RPMI7951 (cell line): ENCODE data around the gene KLK3. TPM values are rescaled to one million over a fixed set of nuclear protein-coding genes. Genes with fewer than 3 reads are reported as not detected.
"Not testable (repeated sequence)": the region's sequence is repeated elsewhere in the genome, so short reads cannot be mapped to it uniquely, and the experiment has no call there.

Source experiments
- DNase-seq: peaks from one replicate; pipeline ENCODE4 v3.0.0-alpha.2; 2012; ENCODE audit warnings: low read depth
- total RNA-seq: library from RNA; depleted of rRNA; stranded (reverse); fragments of >200 nt; shearing (Covaris generic); gene quantifications from 2 replicates; pipeline ENCODE4 v1.2.3, GENCODE V29; 2014

Gene KLK3
- total RNA-seq, 1 experiment from 2014 or later, result not detected

DNA sequence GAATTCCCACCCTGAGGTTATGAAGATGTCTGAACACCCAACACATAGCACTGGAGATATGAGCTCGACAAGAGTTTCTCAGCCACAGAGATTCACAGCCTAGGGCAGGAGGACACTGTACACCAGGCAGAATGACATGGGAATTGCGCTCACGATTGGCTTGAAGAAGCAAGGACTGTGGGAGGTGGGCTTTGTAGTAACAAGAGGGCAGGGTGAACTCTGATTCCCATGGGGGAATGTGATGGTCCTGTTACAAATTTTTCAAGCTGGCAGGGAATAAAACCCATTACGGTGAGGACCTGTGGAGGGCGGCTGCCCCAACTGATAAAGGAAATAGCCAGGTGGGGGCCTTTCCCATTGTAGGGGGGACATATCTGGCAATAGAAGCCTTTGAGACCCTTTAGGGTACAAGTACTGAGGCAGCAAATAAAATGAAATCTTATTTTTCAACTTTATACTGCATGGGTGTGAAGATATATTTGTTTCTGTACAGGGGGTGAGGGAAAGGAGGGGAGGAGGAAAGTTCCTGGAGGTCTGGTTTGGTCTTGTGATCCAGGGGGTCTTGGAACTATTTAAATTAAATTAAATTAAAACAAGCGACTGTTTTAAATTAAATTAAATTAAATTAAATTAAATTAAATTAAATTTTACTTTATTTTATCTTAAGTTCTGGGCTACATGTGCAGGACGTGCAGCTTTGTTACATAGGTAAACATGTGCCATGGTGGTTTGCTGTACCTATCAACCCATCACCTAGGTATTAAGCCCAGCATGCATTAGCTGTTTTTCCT is 7.0 kb downstream of the KLK3 start:
- DNase-seq, result no peak

DNA sequence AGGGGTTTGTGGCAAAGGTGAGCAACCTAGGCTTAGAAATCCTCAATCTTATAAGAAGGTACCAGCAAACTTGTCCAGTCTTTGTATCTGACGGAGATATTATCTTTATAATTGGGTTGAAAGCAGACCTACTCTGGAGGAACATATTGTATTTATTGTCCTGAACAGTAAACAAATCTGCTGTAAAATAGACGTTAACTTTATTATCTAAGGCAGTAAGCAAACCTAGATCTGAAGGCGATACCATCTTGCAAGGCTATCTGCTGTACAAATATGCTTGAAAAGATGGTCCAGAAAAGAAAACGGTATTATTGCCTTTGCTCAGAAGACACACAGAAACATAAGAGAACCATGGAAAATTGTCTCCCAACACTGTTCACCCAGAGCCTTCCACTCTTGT is 14.8 kb downstream of the KLK3 start:
- DNase-seq, result no peak

GRCh38 chr19:50870417-50871089 is 15.8 kb downstream of the KLK3 start:
- no peak for DNase-seq

DNA sequence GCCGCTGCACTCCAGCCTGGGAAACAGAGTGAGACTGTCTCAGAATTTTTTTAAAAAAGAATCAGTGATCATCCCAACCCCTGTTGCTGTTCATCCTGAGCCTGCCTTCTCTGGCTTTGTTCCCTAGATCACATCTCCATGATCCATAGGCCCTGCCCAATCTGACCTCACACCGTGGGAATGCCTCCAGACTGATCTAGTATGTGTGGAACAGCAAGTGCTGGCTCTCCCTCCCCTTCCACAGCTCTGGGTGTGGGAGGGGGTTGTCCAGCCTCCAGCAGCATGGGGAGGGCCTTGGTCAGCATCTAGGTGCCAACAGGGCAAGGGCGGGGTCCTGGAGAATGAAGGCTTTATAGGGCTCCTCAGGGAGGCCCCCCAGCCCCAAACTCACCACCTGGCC is 18.3 kb downstream of the KLK3 start, which contains the start of gene KLK2:
Gene KLK2, plus strand, starts transcription at position 384 of the 400 bp plus-strand sequence. CDS start 35 bp downstream, outside the sequence.
- DNase-seq, result no peak

DNA sequence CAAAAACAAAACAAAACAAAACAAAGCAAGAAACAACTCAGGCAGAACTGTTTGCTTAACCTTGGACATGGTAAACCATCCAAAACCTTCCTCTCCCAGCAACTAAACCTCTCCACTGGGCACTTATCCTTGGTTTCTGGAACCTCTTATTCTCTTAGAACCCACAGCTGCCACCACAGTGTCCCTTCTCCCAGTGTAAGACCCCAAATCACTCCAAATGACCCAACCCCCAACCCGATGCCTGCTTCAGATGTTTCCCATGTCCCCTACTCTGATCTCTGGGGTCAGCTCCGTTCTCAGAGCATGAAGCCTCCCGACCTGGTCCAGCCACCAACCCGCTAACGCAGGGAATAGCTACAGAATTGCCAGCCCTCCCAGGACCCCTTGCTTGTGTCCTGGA is 19.5 kb downstream of the KLK3 start:
- DNase-seq, result no peak

DNA sequence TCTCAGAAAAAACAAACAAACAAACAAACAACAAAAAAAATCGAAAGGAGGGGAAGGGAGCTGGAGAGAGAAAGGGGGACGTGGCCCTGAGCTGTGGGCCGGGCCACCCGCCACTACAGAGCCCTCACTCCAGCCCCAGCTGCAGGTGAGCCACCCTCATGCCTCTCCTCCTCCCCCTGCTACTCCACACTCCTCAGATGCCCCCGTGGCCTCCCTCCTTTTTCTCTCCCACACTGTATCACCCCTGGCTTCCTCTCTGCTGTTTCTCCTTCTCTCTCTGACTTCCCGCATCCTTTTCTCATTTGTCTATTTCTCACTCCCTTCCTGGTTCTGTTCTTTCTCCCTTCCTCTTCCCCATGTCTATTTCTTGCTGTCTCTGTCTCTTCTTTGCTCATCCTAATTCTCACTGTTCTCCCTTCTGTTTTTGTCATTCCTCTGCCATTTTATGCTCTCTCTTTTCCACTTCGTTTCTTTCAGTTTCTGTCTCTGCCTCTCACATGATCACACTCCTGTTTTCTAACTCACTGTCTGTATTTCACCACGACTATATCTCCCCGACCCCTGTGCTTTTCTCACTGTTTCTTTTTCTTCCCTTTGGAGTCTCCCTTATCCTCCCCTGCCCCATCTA is 21.2 kb downstream of the KLK3 start:
- DNase-seq, result no peak

- no peak for DNase-seq
These were observed 21.7 kb downstream of the KLK3 start for GRCh38 chr19:50876456-50876855.

- no peak for DNase-seq
These were observed 22.6 kb downstream of the KLK3 start for GRCh38 chr19:50877338-50877737.

GRCh38 chr19:50878851-50879250 is 24.1 kb downstream of the KLK3 start:
- no peak for DNase-seq

DNA sequence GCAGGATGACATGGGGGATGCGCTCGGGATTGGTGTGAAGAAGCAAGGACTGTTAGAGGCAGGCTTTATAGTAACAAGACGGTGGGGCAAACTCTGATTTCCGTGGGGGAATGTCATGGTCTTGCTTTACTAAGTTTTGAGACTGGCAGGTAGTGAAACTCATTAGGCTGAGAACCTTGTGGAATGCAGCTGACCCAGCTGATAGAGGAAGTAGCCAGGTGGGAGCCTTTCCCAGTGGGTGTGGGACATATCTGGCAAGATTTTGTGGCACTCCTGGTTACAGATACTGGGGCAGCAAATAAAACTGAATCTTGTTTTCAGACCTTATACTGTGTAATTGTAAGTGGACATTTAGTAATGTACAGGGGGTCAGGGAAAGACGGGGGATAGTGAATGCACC is 25.5 kb downstream of the KLK3 start:
- no peak for DNase-seq

DNA sequence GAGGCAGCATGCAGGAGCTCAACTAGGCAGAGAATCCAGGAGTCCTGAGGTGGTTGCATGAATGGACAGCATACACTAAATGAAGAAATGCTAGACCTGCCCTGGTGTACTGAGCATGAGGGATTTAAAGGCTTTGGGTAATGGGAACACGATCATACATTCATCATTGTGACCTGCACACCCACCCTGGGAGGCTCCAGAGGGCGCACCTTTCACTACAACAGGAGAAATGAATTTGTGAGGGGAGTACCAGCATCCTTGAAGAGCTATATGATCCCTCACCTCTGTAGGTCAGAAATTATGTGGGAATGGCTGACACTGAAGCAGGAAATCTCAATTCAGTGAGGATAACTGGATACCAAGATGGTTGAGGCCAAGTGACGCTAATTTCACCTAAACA is 27.5 kb downstream of the KLK3 start:
- no peak for DNase-seq

GRCh38 chr19:50889638-50890037 is 34.9 kb downstream of the KLK3 start:
- DNase-seq, result peak; percentile 32

DNA sequence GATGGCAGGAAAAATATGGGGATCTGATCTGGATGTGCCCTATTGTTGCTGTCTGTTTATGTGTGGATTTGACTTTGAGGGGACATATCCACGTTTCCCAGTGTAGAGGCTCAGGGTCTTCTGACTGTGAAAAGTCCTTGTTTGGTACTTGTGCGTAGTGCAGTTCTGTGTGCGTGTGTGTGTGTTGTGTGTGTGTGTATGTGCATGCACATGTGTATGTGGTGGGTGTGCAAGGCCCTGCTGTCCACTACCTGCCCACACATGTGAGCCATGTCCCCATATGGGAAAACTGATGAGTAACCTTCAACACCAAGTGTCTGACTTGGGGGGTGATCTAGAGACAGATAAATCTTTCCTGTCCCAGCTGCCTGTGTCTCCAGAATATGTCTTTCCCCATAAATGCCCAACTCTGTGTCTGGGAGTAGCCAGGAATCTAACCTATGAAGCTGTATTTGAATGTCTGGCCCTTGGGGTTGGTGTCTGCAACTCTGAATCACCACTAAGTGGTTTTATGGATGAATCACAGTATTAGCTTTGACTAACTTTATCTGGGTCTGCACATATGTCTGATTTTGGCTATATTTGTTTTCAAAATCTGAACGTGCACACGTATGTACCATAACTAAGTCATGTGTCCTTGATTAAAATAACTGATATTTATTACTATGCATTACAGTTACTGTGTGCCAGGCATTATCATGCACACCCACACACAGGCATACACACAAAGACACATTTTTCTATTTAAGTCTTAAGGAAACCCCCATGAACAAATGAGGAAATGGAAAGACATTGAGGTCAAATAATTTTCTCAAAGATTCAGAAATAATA is 35.9 kb downstream of the KLK3 start:
- peak; percentile 90 for DNase-seq

- DNase-seq, result no peak
These were observed 36.5 kb downstream of the KLK3 start for GRCh38 chr19:50891253-50891625.

DNA sequence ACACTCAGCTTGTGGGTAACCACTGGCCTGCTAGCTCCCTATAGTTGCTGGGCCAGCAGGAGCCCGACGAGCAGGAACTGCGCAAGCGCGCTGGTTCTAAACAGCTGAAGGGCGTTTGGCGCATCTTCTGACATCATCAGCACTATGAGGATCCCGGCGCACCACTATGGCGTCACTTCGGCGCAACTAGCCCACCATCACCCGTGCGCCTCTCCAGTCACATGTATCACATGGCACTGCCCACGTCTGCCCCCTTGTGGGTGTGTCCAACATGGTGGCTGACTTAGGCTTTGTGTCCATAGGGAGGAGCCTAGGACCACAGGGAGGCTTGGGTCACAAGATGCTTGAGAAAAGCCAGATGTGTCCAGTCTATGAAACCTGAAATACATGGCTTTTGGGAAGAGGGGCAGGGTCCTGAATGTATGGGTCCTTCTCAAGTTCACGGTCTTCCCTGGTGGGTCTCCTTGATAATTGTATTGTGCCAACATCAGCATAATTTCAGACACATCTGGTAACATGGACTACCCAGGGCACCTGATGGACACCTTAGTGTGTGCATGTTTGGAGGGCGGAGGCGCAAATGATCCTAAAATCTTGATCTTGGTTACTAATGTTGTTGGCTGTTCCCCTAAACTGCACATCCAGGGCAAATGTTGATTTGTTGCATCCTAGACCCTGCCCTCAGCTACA is 38.5 kb downstream of the KLK3 start:
- DNase-seq, result no peak

DNA sequence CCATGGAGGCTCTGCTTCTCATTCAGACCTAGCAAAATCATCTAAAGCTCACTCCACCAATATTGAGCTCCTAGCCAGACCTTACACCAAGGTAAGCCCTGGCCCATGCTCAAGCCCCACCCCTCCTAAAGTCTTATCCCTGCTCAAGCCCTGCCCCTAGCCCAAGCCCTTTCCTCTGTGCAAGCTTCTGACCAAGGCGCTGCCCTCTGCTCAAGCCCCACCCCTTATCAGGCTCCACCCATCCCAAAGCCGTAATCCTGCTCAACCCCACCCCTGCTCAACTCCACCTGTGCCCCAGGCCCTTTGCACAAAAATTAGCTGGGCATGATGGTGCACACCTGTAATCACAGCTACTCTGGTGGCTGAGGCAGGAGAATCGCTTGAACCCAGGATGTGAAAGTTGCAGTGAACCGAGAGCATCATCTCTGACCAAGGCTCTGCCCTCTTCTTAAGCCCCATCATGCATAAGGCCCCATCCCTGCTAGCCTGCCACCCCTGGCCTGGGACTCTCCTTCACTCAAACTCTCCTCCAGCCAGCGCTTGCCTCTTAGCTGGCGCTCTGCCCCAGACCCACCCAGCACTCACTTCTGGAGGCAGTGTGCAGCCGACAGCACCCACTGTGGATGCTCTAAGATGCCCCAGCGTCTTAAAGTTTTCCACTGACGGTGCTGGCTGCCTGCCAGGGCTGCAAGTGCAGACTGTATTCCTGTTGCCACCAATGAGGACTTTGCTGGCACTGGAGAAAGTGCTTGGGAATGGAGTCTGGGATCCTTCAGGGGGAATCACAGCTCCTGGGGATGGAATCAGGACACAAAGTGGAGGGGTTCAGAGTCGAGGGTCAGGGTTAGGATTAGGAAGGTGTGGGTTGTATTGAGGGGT is 40.0 kb downstream of the KLK3 start:
- no peak for DNase-seq

DNA sequence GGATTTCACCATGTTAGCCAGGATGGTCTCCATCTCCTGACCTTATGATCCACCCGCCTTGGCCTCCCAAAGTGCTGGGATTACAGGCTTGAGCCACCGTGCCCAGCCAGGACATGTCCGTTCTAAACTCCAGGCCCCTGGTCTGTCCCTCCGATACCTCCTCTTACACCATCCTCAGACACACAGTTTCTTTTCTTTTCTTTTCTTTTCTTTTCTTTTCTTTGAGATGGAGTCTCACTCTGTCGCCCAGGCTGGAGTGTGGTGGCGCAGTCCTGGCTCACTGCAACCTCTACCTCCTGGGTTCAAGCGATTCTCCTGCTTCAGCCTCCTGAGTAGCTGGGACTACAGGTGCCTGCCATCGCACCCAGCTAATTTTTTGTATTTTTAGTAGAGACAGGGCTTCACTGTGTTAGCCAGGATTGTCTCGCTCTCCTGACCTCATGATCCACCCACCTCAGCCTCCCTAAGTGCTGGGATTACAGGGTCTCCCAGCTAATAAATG is 41.4 kb downstream of the KLK3 start:
- DNase-seq, result not testable (repeated sequence)

GRCh38 chr19:50896591-50897190 is 42.0 kb downstream of the KLK3 start:
- DNase-seq, result peak; percentile 82

DNA sequence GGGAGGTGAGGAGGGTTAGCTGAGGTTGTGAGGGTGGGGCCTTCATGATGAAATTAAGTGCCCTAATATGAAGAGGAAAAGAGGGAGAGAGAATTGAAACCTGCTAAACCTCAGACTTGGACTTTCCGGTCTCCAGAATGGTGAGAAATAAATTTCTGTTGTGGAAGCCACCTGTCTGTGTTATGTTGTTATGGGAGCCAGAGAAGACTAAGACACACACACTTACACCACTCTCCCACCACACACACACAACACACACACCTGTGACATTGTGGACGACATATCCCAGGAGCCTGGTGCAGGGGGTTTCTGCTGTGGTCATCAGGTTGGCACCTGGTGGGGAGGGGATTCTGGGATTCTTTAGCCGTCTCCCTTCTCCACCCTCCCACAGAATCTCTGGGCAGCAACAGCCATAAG is 42.5 kb downstream of the KLK3 start:
- no peak for DNase-seq

- DNase-seq, result no peak
These were observed 42.9 kb downstream of the KLK3 start for GRCh38 chr19:50897612-50898011.
